PFSK-1 (cell line): Measurements from ENCODE around the gene BIVM.

Experiments
- FOXP2 ChIP-seq: optimal IDR thresholded peaks from 2 replicates; pipeline ENCODE3; 2011; ENCODE audit warnings: borderline replicate concordance, control low read depth, inconsistent platforms; ENCODE audit not compliant: insufficient read depth; ENCODE audit errors: extremely low read length, extremely low read depth
- POLR2AphosphoS5 ChIP-seq: IDR thresholded peaks from 2 replicates; pipeline ENCODE4 v1.6.1; 2012; ENCODE audit warnings: low read depth, mild to moderate bottlenecking, control low read depth, low read length, moderate library complexity
- REST ChIP-seq, 2 experiments: IDR thresholded peaks; 2 replicates each; pipeline versions ENCODE4 v1.6.1 to v1.8.0; 2011 to 2012; ENCODE audit warnings: low read depth in 2 of 2, low read length in 2 of 2, control low read depth in 1 of 2, inconsistent platforms in 1 of 2, mild to moderate bottlenecking in 1 of 2, moderate library complexity in 1 of 2; ENCODE audit not compliant: insufficient read depth in 1 of 2
- SIN3A ChIP-seq: IDR thresholded peaks from 2 replicates; pipeline ENCODE4 v1.6.1; 2012; ENCODE audit warnings: mild to moderate bottlenecking, low read length, moderate library complexity, borderline replicate concordance; ENCODE audit not compliant: insufficient read depth
- TAF1 ChIP-seq: IDR thresholded peaks from 2 replicates; pipeline ENCODE4 v1.6.1; 2012; ENCODE audit warnings: low read length, control low read depth, borderline replicate concordance; ENCODE audit not compliant: insufficient read depth

Gene BIVM

GRCh38 chr13:102825921-102826706 lies 27.2 kb downstream of the BIVM start:
- no peak for TF ChIP-seq TAF1

GRCh38 chr13:102830646-102831045 lies 31.7 kb downstream of the BIVM start:
- no peak for TF ChIP-seq TAF1
- no peak for TF ChIP-seq FOXP2
- no peak for TF ChIP-seq POLR2AphosphoS5
- no peak for TF ChIP-seq SIN3A
- TF ChIP-seq REST (IDR thresholded peaks at IDR 0.05; ENCODE audit: insufficient read depth in 1 of 2, low read depth in 2 of 2, low read length in 2 of 2): no peak

- TF ChIP-seq TAF1 (no peak), FOXP2 (no peak), SIN3A (no peak), POLR2AphosphoS5 (no peak), REST (IDR thresholded peaks at IDR 0.05; ENCODE audit: insufficient read depth in 1 of 2, low read depth in 2 of 2, low read length in 2 of 2) (no peak)
These were observed 37.6 kb downstream of the BIVM start for GRCh38 chr13:102836471-102836870.

GRCh38 chr13:102838273-102838672 lies 39.4 kb downstream of the BIVM start:
- TF ChIP-seq SIN3A (no peak), POLR2AphosphoS5 (no peak), TAF1 (no peak), FOXP2 (no peak)

GRCh38 chr13:102838982-102839381 lies 40.1 kb downstream of the BIVM start:
- TF ChIP-seq FOXP2: no peak
- TF ChIP-seq TAF1: no peak
- no peak for TF ChIP-seq REST (IDR thresholded peaks at IDR 0.05; ENCODE audit: insufficient read depth in 1 of 2, low read depth in 2 of 2, low read length in 2 of 2)

GRCh38 chr13:102839462-102839861 lies 40.5 kb downstream of the BIVM start:
- TF ChIP-seq SIN3A: no peak
- TF ChIP-seq POLR2AphosphoS5: no peak
- TF ChIP-seq TAF1: no peak
- TF ChIP-seq FOXP2: no peak
- no peak for TF ChIP-seq REST (IDR thresholded peaks at IDR 0.05; ENCODE audit: insufficient read depth in 1 of 2, low read depth in 2 of 2, low read length in 2 of 2)
